ENCODE measurements around the gene KCNC4. TPM values are rescaled to one million over a fixed set of nuclear protein-coding genes. Genes with fewer than 3 reads are reported as not detected.

The KCNC4 gene
- total RNA-seq, 4 donors from 2014 or later: 4.2 to 10.9 (median 6.5) TPM

- Histone ChIP-seq H3K4me1 (peaks cover 0 to 6% (median 0%) of the 10 kb centered on the region in 3 donors), H3K27ac (no peak overlapping the region), H3K27me3 (peaks cover 0 to 19% (median 0%) of the 10 kb centered on the region in 4 donors), H3K36me3 (no peaks in the 10 kb centered on the region), H3K4me3 (no peak overlapping the region), H3K9me3 (no peaks in the 10 kb centered on the region)
- TF ChIP-seq CTCF (IDR thresholded peaks at IDR 0.05): no peak
- TF ChIP-seq POLR2A (IDR thresholded peaks at IDR 0.05): no peak
- 70 to 77% methylated on average over 10 to 14 of the region's 15 CpGs for WGBS, 2 donors
- DNase-seq: no peak
- intact Hi-C loops (cut with DNase I): no loop called here
These were observed 36.5 kb upstream of the KCNC4 start for GRCh38 chr1:110173466-110174105.

- H3K27me3 ChIP-seq: peaks cover 0 to 19% (median 0%) of the 10 kb centered on the region in 4 donors
- peaks cover 0 to 6% (median 0%) of the 10 kb centered on the region in 3 donors for H3K4me1 ChIP-seq
- no peaks in the 10 kb centered on the region for H3K9me3 ChIP-seq
- H3K27ac ChIP-seq: no peak overlapping the region
- no peak overlapping the region for H3K4me3 ChIP-seq
- no peaks in the 10 kb centered on the region for H3K36me3 ChIP-seq
- intact Hi-C loops (cut with DNase I): no loop called here
- TF ChIP-seq CTCF (IDR thresholded peaks at IDR 0.05) (no peak), POLR2A (IDR thresholded peaks at IDR 0.05) (no peak)
- DNase-seq: no peak
- WGBS, 2 donors: 81% methylated on average over 2 of the region's 2 CpGs; no CpG with 5 or more reads in 1 of the 2 donors
These were observed 35.2 kb upstream of the KCNC4 start for GRCh38 chr1:110174961-110175360.

- no peak for DNase-seq
- 41 to 58% methylated on average over 5 to 7 of the region's 9 CpGs for WGBS, 2 donors
- Histone ChIP-seq H3K27ac (no peak overlapping the region), H3K4me3 (no peak overlapping the region), H3K9me3 (no peaks in the 10 kb centered on the region), H3K27me3 (peaks cover 0 to 19% (median 0%) of the 10 kb centered on the region in 4 donors), H3K4me1 (peaks cover 0 to 6% (median 0%) of the 10 kb centered on the region in 3 donors), H3K36me3 (no peaks in the 10 kb centered on the region)
- TF ChIP-seq CTCF (IDR thresholded peaks at IDR 0.05): no peak
- no peak for TF ChIP-seq POLR2A (IDR thresholded peaks at IDR 0.05)
- intact Hi-C loops (cut with DNase I): no loop called here
These were observed 33.7 kb upstream of the KCNC4 start for GRCh38 chr1:110176299-110176956.

- H3K9me3 ChIP-seq: no peaks in the 10 kb centered on the region
- WGBS, 2 donors: 49 to 60% methylated on average over 4 of the region's 4 CpGs
- H3K27ac ChIP-seq: no peak overlapping the region
- DNase-seq: no peak
- H3K27me3 ChIP-seq: peaks cover 0 to 15% (median 0%) of the 10 kb centered on the region in 4 donors
- TF ChIP-seq POLR2A (IDR thresholded peaks at IDR 0.05): no peak
- TF ChIP-seq CTCF (IDR thresholded peaks at IDR 0.05): no peak
- intact Hi-C loops (cut with DNase I): no loop called here
- H3K4me3 ChIP-seq: no peak overlapping the region
- no peaks in the 10 kb centered on the region for H3K36me3 ChIP-seq
- H3K4me1 ChIP-seq: peaks cover 0 to 6% (median 0%) of the 10 kb centered on the region in 3 donors
These were observed 32.3 kb upstream of the KCNC4 start for GRCh38 chr1:110177775-110178174.

GRCh38 chr1:110183642-110184167, 26.4 kb upstream of the KCNC4 start:
- Histone ChIP-seq H3K4me3 (no peak overlapping the region), H3K9me3 (no peaks in the 10 kb centered on the region), H3K27ac (no peak overlapping the region), H3K27me3 (peaks cover 0 to 33% (median 0%) of the 10 kb centered on the region in 4 donors), H3K36me3 (no peaks in the 10 kb centered on the region), H3K4me1 (peaks cover 0 to 11% (median 0%) of the 10 kb centered on the region in 3 donors)
- no peak for DNase-seq
- no peak for TF ChIP-seq POLR2A (IDR thresholded peaks at IDR 0.05)
- TF ChIP-seq CTCF (IDR thresholded peaks at IDR 0.05): no peak
- 82 to 87% methylated on average over 12 of the region's 12 CpGs for WGBS, 2 donors
- intact Hi-C loops (cut with DNase I): no loop called here
